CD4-positive, alpha-beta T cell treated with Interleukin-1 beta for 1 hour (primary cell): ENCODE data around the gene SLC24A4.

Experiments used
- DNase-seq, 2 donors: peaks; one replicate each; pipeline ENCODE4 v3.0.0-alpha.2; 2020 to 2022

The SLC24A4 gene

GRCh38 chr14:92440345-92441003 lies 117.5 kb downstream of the SLC24A4 start:
- no peak for DNase-seq

- DNase-seq = no peak
Measured at GRCh38 chr14:92441751-92442504, 119.0 kb downstream of the SLC24A4 start.

GRCh38 chr14:92443167-92443566 lies 120.2 kb downstream of the SLC24A4 start:
- no peak for DNase-seq

- no peak for DNase-seq
Measured at GRCh38 chr14:92443741-92444140, 120.8 kb downstream of the SLC24A4 start.

GRCh38 chr14:92446771-92447170 lies 123.8 kb downstream of the SLC24A4 start:
- DNase-seq = no peak

GRCh38 chr14:92447416-92448197 lies 124.6 kb downstream of the SLC24A4 start:
- no peak for DNase-seq

- no peak for DNase-seq
Measured at GRCh38 chr14:92448786-92449185, 125.8 kb downstream of the SLC24A4 start.

GRCh38 chr14:92449404-92450181 lies 126.6 kb downstream of the SLC24A4 start:
- no peak for DNase-seq

- DNase-seq = no peak
Measured at GRCh38 chr14:92450351-92451070, 127.5 kb downstream of the SLC24A4 start.

- no peak for DNase-seq
Measured at GRCh38 chr14:92451245-92451644, 128.3 kb downstream of the SLC24A4 start.

GRCh38 chr14:92451755-92452154 lies 128.8 kb downstream of the SLC24A4 start:
- DNase-seq = no peak

- no peak for DNase-seq
Measured at GRCh38 chr14:92452471-92452870, 129.5 kb downstream of the SLC24A4 start.

- no peak for DNase-seq
Measured at GRCh38 chr14:92453691-92454090, 130.7 kb downstream of the SLC24A4 start.

- no peak for DNase-seq
Measured at GRCh38 chr14:92455231-92455630, 132.3 kb downstream of the SLC24A4 start.

- peak; percentile 14 to 52 for DNase-seq
Measured at GRCh38 chr14:92456215-92457015, 133.4 kb downstream of the SLC24A4 start.

GRCh38 chr14:92457016-92457565 lies 134.1 kb downstream of the SLC24A4 start:
- no peak for DNase-seq

- DNase-seq = no peak
Measured at GRCh38 chr14:92458136-92459029, 135.4 kb downstream of the SLC24A4 start.

GRCh38 chr14:92459030-92459949 lies 136.3 kb downstream of the SLC24A4 start:
- DNase-seq = no peak

- no peak for DNase-seq
Measured at GRCh38 chr14:92459950-92460421, 137.0 kb downstream of the SLC24A4 start.
